SK-N-SH (cell line): ENCODE measurements around the gene EHD1. TPM values are rescaled to one million over a fixed set of nuclear protein-coding genes. Genes with fewer than 3 reads are reported as not detected.

Experiments
- CTCF ChIA-PET: fragments of 300-600, 350-600 bp; formaldehyde crosslinking; extraction: SDS; loops from one replicate; lab custom pipeline; 2021; lab: Yijun Ruan, JAX
- POLR2A ChIA-PET: fragments of 350-600 bp; sonication (Branson Sonifier 250); formaldehyde crosslinking; extraction: SDS; loops from one replicate; lab custom pipeline; 2020; ENCODE audit warnings: antibody characterized with exemption, inconsistent platforms; lab: Yijun Ruan, JAX
- DNase-seq: peaks from one replicate; pipeline ENCODE4 v3.0.0; 2012
- H2AFZ ChIP-seq: fragments of 200-600 bp; sonication (generic); 2 replicates; pipeline ENCODE4 v1.8.1; 2016; ENCODE audit warnings: antibody characterized with exemption, mild to moderate bottlenecking, low read depth
- H3F3A ChIP-seq: fragments of 200-600 bp; sonication (generic); replicated peaks from 2 replicates; pipeline ENCODE3; 2016; ENCODE audit warnings: antibody characterized with exemption, mild to moderate bottlenecking; ENCODE audit not compliant: insufficient read depth
- H3K27ac ChIP-seq, 2 experiments: fragments of 200-500 bp in 1 of 2; fragments of 200-600 bp in 1 of 2; sonication (Bioruptor generic) in 1 of 2; sonication (generic), shearing (Covaris generic) in 1 of 2; 2 replicates each; pipeline versions ENCODE4 v1.5.1 to v1.6.1; 2014 to 2016; ENCODE audit warnings: low read depth in 2 of 2, inconsistent platforms in 1 of 2, low read length in 1 of 2, mild to moderate bottlenecking in 1 of 2, mixed read lengths in 1 of 2
- H3K27me3 ChIP-seq: fragments of 200-600 bp; sonication (generic), shearing (Covaris generic); 2 replicates; pipeline ENCODE4 v1.6.1; 2016; ENCODE audit warnings: mixed run types; ENCODE audit not compliant: insufficient read depth
- H3K36me3 ChIP-seq, 2 experiments: fragments of 200-500 bp in 1 of 2; fragments of 200-600 bp in 1 of 2; sonication (Bioruptor generic) in 1 of 2; sonication (generic) in 1 of 2; replicated peaks in 1 of 2; 2 replicates each; pipeline versions ENCODE3 to v1.5.1; 2014 to 2016; ENCODE audit warnings: low read length in 1 of 2, mild to moderate bottlenecking in 1 of 2; ENCODE audit not compliant: insufficient read depth in 2 of 2, control insufficient read depth in 1 of 2
- H3K4me1 ChIP-seq, 2 experiments: fragments of 200-500 bp in 1 of 2; fragments of 200-600 bp in 1 of 2; sonication (Bioruptor generic) in 1 of 2; sonication (generic), shearing (Covaris generic) in 1 of 2; 2 replicates each; pipeline versions ENCODE4 v1.5.1 to v1.6.1; 2014 to 2016; ENCODE audit warnings: low read depth in 1 of 2, low read length in 1 of 2, mixed run types in 1 of 2; ENCODE audit not compliant: insufficient read depth in 2 of 2, control insufficient read depth in 1 of 2
- H3K4me2 ChIP-seq: fragments of 200-600 bp; sonication (generic), shearing (Covaris generic); 2 replicates; pipeline ENCODE4 v1.6.1; 2017; ENCODE audit warnings: mixed run types
- H3K4me3 ChIP-seq, 2 experiments: fragments of 200-500 bp in 1 of 2; fragments of 200-600 bp in 1 of 2; sonication (Bioruptor generic) in 1 of 2; sonication (generic), shearing (Covaris generic) in 1 of 2; 2 replicates each; pipeline versions ENCODE4 v1.5.1 to v1.8.1; 2014 to 2016; ENCODE audit warnings: low read depth in 2 of 2, inconsistent platforms in 1 of 2, low read length in 1 of 2, mild to moderate bottlenecking in 1 of 2, mixed read lengths in 1 of 2, moderate library complexity in 1 of 2
- H3K79me2 ChIP-seq: fragments of 200-600 bp; sonication (generic); 2 replicates; pipeline ENCODE4 v1.8.1; 2017; ENCODE audit warnings: mild to moderate bottlenecking; ENCODE audit not compliant: insufficient read depth
- H3K9ac ChIP-seq: fragments of 200-600 bp; sonication (generic); 2 replicates; pipeline ENCODE4 v1.6.1; 2017; ENCODE audit warnings: mixed run types
- H3K9me2 ChIP-seq: fragments of 200-600 bp; sonication (generic); 2 replicates; pipeline ENCODE4 v1.6.1; 2017; ENCODE audit warnings: mixed run types
- H3K9me3 ChIP-seq: fragments of 200-600 bp; sonication (generic); 2 replicates; pipeline ENCODE4 v1.6.1; 2017; ENCODE audit warnings: mixed run types, mild to moderate bottlenecking, moderate library complexity
- H4K20me1 ChIP-seq: fragments of 200-600 bp; sonication (generic); 2 replicates; pipeline ENCODE4 v1.6.1; 2017; ENCODE audit warnings: mild to moderate bottlenecking, mixed run types; ENCODE audit not compliant: insufficient read depth
- CHD2 ChIP-seq: fragments of 150-350 bp; IDR thresholded peaks from 2 replicates; pipeline ENCODE4 v1.6.1; 2018; ENCODE audit warnings: low read length; ENCODE audit not compliant: partially characterized antibody
- ELF1 ChIP-seq: IDR thresholded peaks from 2 replicates; pipeline ENCODE4 v1.4.0; 2012
- EP300 ChIP-seq, 2 experiments: IDR thresholded peaks; 2 replicates each; pipeline versions ENCODE4 v1.4.0 to v1.6.1; 2012; ENCODE audit warnings: borderline replicate concordance in 1 of 2, low read depth in 1 of 2, low read length in 1 of 2
- FOSL2 ChIP-seq: IDR thresholded peaks from 2 replicates; pipeline ENCODE4 v1.4.0; 2012; ENCODE audit warnings: low read depth, mild to moderate bottlenecking, moderate library complexity, borderline replicate concordance
- GABPA ChIP-seq: IDR thresholded peaks from 2 replicates; pipeline ENCODE4 v1.4.0; 2012; ENCODE audit warnings: low read depth, mild to moderate bottlenecking
- JUND ChIP-seq: IDR thresholded peaks from 2 replicates; pipeline ENCODE4 v1.4.0; 2012
- MEF2A ChIP-seq: IDR thresholded peaks from 2 replicates; pipeline ENCODE4 v1.4.0; 2012; ENCODE audit warnings: low read depth, borderline replicate concordance
- NFIC ChIP-seq: IDR thresholded peaks from 2 replicates; pipeline ENCODE4 v1.4.0; 2012; ENCODE audit warnings: borderline replicate concordance
- POLR2AphosphoS5 ChIP-seq: IDR thresholded peaks from 2 replicates; pipeline ENCODE4 v1.6.1; 2012; ENCODE audit warnings: low read depth, low read length
- RAD21 ChIP-seq: IDR thresholded peaks from 2 replicates; pipeline ENCODE4 v1.6.1; 2012; ENCODE audit warnings: mild to moderate bottlenecking, low read length
- RCOR1 ChIP-seq: fragments of 150-350 bp; IDR thresholded peaks from 2 replicates; pipeline ENCODE4 v1.6.1; 2017; ENCODE audit warnings: antibody characterized with exemption, low read length
- REST ChIP-seq: IDR thresholded peaks from 2 replicates; pipeline ENCODE4 v1.6.1; 2012; ENCODE audit warnings: mild to moderate bottlenecking, low read depth, low read length, moderate library complexity
- RFX5 ChIP-seq: IDR thresholded peaks from 2 replicates; pipeline ENCODE4 v1.6.1; 2012; ENCODE audit warnings: mild to moderate bottlenecking, improper control_type of control experiment, low read length
- RXRA ChIP-seq: IDR thresholded peaks from 2 replicates; pipeline ENCODE4 v1.4.0; 2012; ENCODE audit warnings: low read depth, mild to moderate bottlenecking, borderline replicate concordance
- SIN3A ChIP-seq: IDR thresholded peaks from 2 replicates; pipeline ENCODE4 v1.6.1; 2012; ENCODE audit warnings: low read depth, mild to moderate bottlenecking, low read length, moderate library complexity, borderline replicate concordance
- SMC3 ChIP-seq: IDR thresholded peaks from 2 replicates; pipeline ENCODE4 v1.6.1; 2012; ENCODE audit warnings: low read depth, low read length, improper control_type of control experiment
- TAF1 ChIP-seq: IDR thresholded peaks from 2 replicates; pipeline ENCODE4 v1.6.1; 2012; ENCODE audit warnings: low read depth, mild to moderate bottlenecking, low read length, moderate library complexity, borderline replicate concordance
- TCF12 ChIP-seq: IDR thresholded peaks from 2 replicates; pipeline ENCODE4 v1.4.0; 2012
- TEAD4 ChIP-seq: IDR thresholded peaks from 2 replicates; pipeline ENCODE4 v1.4.0; 2012; ENCODE audit warnings: mild to moderate bottlenecking, borderline replicate concordance; ENCODE audit not compliant: insufficient read depth
- USF1 ChIP-seq: IDR thresholded peaks from 2 replicates; pipeline ENCODE4 v1.4.0; 2012; ENCODE audit warnings: low read depth, borderline replicate concordance
- USF2 ChIP-seq: fragments of 150-350 bp; IDR thresholded peaks from 2 replicates; pipeline ENCODE4 v1.6.1; 2017; ENCODE audit warnings: antibody characterized with exemption, low read length, low read depth, borderline replicate concordance
- YY1 ChIP-seq: IDR thresholded peaks from 2 replicates; pipeline ENCODE4 v1.4.0; 2012; ENCODE audit warnings: low read depth, mild to moderate bottlenecking
- WGBS: methylation state at CpG from one replicate; pipeline ENCODE4 v1.1.6; 2017; ENCODE audit warnings: low lambda C conversion rate; 5-methylcytosine and 5-hydroxymethylcytosine counted together
- polyA plus RNA-seq, 3 experiments: library from polyadenylated mRNA; depleted of rRNA; stranded (reverse); fragments of >200 nt; gene quantifications; 2 replicates each; pipeline ENCODE4 v1.2.3, GENCODE V29; 2012
- TF ChIP-seq, protein P1 (sequence below): IDR thresholded peaks from 2 replicates; pipeline ENCODE4; 2012
- TF ChIP-seq, protein P2 (sequence below): IDR thresholded peaks from 2 replicates; pipeline ENCODE4 v1.4.0; 2012; ENCODE audit warnings: low read depth, borderline replicate concordance

The EHD1 gene
- polyA plus RNA-seq, 1 of the 3 experiments (the other 2 are of a cell fraction) = 93.3 TPM

DNA sequence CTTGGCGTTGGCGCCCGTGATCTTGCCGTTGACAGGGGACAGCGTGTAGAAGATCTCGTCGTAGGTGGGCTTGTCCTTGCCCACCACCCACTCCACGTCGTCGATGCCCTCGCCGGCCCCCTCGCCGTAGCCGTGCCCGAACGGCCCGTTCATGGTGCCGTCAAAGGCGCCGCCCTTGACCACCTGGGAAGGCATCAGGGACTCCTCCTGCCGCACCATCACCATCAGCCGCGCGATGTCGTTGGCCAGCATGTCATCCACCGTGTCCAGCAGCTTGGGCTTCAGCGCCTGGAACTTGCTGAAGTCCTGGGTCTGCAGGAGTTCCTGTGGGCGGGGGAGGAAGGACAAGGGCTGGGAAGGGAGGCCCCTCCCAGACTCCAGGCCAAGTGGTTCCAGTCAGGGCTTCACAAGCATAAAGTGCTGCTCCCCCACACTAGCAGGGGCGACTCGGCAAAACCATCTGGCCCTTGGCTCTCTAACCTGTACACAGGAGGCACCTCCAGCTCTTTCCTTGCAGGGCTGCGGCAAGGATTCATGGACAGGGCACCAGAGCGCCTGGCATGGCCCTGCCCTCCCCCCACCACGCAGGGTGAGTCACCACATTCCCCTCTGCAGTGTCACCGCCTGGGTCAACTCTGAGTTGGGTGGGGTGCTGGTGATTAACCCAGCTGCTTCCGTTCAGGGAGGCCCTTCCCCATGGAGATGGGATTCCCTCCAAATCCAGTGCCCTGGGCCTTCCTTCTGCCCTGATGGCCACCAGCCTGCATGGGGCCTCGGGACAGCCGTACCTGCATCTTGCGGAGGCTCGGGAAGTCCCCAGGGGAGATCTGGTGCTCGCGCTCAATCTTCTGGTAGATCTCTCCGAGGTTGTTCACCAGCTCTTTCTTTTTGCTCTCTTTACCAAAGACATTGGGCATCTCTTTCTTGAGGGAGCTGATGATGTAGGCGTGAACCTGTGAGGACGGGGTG is 23.6 kb downstream of the EHD1 start:
- no peaks in the 10 kb centered on the region for H4K20me1 ChIP-seq
- DNase-seq = no peak
- 77% methylated on average over 17 of the region's 45 CpGs for WGBS
- H3F3A ChIP-seq = peaks cover 6% of the 10 kb centered on the region
- peaks cover 11 to 28% of the 10 kb centered on the region in 2 experiments; a peak in 3 of 4 replicates for H3K4me1 ChIP-seq
- H3K27ac ChIP-seq = peak overlapping the region; percentile 19 to 80; a peak in 3 of 4 replicates
- H3K36me3 ChIP-seq = peaks cover 7 to 27% of the 10 kb centered on the region in 2 experiments
- H3K4me2 ChIP-seq = peak overlapping the region; percentile 66
- no peaks in the 10 kb centered on the region for H3K27me3 ChIP-seq
- H2AFZ ChIP-seq = no peak overlapping the region
- ChIA-PET CTCF (interaction anchor here (1.2 to 2.4 kb wide), 3 partner anchors 33 to 70 kb away, joined by 4 to 11 read pairs (median 5); partner anchors contain the start of gene PPP2R5B), POLR2A (interaction anchor here (2.4 kb wide), 1 partner anchor 24 kb away, joined by 8 read pairs; the partner anchor contains the start of gene EHD1)
- H3K4me3 ChIP-seq = no peak overlapping the region
- no peaks in the 10 kb centered on the region for H3K9me3 ChIP-seq
- H3K79me2 ChIP-seq = peaks cover 23% of the 10 kb centered on the region; the same call in 1 of the 2 replicates
- peak overlapping the region; percentile 10; the same call in 1 of the 2 replicates for H3K9ac ChIP-seq
- H3K9me2 ChIP-seq = no peaks in the 10 kb centered on the region
- TF ChIP-seq FOSL2 (peak; percentile 100), USF1 (no peak; the same call in 1 of the 2 replicates), RXRA (peak; percentile 98), JUND (peak; percentile 100), RAD21 (no peak), RCOR1 (no peak), GABPA (peak; percentile 49), TEAD4 (peak; percentile 99), EP300 (IDR thresholded peaks at IDR 0.05; ENCODE audit: borderline replicate concordance in 1 of 2, low read depth in 1 of 2, low read length in 1 of 2) (peak in 1 of 2 experiments; percentile 96; a peak in 2 of 4 replicates), MEF2A (no peak; the same call in 1 of the 2 replicates), NFIC (peak; percentile 92), YY1 (peak; percentile 11; the same call in 1 of the 2 replicates), CHD2 (no peak), TCF12 (peak; percentile 95), POLR2AphosphoS5 (peak; percentile 89; the same call in 1 of the 2 replicates), SMC3 (no peak), USF2 (no peak), ELF1 (peak; percentile 63; the same call in 1 of the 2 replicates), RFX5 (no peak), REST (peak; percentile 58; the same call in 1 of the 2 replicates), SIN3A (peak; percentile 89; the same call in 1 of the 2 replicates), TAF1 (no peak)
- TF ChIP-seq, protein P1, sequence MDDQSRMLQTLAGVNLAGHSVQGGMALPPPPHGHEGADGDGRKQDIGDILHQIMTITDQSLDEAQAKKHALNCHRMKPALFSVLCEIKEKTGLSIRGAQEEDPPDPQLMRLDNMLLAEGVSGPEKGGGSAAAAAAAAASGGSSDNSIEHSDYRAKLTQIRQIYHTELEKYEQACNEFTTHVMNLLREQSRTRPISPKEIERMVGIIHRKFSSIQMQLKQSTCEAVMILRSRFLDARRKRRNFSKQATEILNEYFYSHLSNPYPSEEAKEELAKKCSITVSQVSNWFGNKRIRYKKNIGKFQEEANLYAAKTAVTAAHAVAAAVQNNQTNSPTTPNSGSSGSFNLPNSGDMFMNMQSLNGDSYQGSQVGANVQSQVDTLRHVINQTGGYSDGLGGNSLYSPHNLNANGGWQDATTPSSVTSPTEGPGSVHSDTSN = peak; percentile 89
- TF ChIP-seq, protein P2, sequence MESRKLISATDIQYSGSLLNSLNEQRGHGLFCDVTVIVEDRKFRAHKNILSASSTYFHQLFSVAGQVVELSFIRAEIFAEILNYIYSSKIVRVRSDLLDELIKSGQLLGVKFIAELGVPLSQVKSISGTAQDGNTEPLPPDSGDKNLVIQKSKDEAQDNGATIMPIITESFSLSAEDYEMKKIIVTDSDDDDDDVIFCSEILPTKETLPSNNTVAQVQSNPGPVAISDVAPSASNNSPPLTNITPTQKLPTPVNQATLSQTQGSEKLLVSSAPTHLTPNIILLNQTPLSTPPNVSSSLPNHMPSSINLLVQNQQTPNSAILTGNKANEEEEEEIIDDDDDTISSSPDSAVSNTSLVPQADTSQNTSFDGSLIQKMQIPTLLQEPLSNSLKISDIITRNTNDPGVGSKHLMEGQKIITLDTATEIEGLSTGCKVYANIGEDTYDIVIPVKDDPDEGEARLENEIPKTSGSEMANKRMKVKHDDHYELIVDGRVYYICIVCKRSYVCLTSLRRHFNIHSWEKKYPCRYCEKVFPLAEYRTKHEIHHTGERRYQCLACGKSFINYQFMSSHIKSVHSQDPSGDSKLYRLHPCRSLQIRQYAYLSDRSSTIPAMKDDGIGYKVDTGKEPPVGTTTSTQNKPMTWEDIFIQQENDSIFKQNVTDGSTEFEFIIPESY = peak; percentile 86
